Activated CD8-positive, alpha-beta memory T cell treated with anti-CD3 and anti-CD28 coated beads for 48 hours (primary cell): ENCODE results near the gene ADGRE3.

ENCODE experiments used
- DNase-seq, 3 experiments: peaks; one replicate each; pipeline ENCODE4 v3.0.0-alpha.2; 2020; ENCODE audit warnings: low read depth in 2 of 3, low spot score in 2 of 3

The ADGRE3 gene, protein sequence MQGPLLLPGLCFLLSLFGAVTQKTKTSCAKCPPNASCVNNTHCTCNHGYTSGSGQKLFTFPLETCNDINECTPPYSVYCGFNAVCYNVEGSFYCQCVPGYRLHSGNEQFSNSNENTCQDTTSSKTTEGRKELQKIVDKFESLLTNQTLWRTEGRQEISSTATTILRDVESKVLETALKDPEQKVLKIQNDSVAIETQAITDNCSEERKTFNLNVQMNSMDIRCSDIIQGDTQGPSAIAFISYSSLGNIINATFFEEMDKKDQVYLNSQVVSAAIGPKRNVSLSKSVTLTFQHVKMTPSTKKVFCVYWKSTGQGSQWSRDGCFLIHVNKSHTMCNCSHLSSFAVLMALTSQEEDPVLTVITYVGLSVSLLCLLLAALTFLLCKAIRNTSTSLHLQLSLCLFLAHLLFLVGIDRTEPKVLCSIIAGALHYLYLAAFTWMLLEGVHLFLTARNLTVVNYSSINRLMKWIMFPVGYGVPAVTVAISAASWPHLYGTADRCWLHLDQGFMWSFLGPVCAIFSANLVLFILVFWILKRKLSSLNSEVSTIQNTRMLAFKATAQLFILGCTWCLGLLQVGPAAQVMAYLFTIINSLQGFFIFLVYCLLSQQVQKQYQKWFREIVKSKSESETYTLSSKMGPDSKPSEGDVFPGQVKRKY

DNA sequence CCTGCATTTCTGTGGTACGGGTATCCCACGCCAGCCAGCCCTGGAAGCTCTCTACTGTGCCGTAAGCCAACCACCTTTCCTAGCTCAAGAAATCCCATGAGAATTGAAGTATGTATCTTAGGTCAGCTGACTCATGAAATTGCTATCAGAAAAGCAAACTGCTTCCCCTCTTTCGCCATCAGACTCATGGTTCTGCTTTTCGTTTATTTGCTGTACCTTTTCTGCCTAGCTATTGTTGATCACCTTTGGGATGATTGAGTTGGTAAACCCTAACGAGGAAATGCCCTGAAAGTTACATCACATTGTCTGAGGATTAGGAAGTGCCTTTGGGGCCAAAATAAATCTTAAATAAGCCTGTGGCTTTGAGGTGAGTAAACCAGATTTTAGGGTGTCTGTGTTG lies at the start of gene ADGRE3:
Gene ADGRE3, minus strand, starts transcription at position 81 of the 400 bp plus-strand sequence. Its CDS starts 74 bp downstream, at position 7.
- DNase-seq, result no peak

- DNase-seq, result no peak
Observed at GRCh38 chr19:14722127-14722526, 47.5 kb upstream of the ADGRE3 start.

GRCh38 chr19:14719162-14719561 lies 44.5 kb upstream of the ADGRE3 start:
- DNase-seq, result no peak

DNA sequence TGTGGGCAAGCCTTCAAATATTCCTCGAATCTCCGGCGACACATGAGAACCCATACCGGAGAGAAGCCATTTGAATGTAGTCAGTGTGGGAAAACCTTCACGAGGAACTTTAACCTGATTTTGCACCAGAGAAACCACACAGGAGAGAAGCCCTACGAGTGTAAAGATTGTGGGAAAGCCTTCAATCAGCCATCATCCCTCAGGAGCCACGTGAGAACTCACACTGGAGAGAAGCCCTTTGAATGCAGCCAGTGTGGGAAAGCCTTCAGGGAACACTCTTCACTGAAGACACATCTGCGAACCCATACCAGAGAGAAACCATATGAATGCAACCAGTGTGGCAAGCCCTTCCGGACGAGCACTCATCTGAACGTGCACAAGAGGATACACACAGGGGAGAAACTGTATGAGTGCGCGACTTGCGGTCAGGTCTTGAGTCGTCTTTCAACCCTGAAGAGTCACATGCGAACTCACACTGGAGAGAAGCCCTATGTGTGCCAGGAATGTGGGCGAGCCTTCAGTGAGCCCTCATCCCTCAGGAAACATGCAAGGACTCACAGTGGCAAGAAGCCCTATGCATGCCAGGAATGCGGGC lies 44.0 kb upstream of the ADGRE3 start:
- no peak for DNase-seq

GRCh38 chr19:14715841-14716240 lies 41.2 kb upstream of the ADGRE3 start:
- no peak for DNase-seq

DNA sequence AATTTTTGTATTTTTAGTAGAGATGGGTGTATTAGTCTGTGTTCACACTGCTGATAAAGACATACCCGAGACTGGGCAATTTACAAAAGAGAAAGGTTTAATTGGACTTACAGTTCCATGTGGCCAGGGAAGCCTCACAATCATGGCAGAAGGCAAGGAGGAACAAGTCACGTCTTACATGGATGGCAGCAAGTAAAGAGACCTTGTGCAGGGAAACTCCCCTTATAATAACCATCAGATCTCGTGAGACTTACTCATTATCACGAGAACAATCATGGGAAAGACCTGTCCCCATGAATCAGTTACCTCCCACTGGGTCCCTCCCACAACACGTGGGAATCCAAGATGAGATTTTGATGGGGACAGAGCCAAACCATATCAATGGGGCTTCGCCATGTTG lies 29.8 kb upstream of the ADGRE3 start:
- no peak for DNase-seq

DNA sequence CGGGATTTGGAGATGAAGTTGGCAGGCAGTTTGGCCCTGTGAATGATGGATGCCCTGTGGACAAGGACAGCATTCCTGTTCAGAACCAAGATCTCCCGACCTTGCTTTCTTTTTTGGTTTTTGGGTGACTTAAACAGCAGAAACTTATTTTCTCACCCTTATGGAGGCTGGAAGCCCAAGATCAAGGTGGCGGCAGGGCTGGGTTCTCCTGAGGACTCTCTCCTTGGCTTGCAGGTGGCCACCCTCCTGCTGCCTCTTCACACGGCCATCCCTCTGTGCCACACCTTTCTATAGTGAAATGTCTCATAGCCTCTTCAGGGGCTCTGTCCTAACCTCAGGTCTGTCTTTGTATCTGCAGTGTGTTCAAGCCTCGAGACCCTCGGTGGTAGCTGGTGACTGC lies 29.2 kb upstream of the ADGRE3 start:
- DNase-seq, result no peak

DNA sequence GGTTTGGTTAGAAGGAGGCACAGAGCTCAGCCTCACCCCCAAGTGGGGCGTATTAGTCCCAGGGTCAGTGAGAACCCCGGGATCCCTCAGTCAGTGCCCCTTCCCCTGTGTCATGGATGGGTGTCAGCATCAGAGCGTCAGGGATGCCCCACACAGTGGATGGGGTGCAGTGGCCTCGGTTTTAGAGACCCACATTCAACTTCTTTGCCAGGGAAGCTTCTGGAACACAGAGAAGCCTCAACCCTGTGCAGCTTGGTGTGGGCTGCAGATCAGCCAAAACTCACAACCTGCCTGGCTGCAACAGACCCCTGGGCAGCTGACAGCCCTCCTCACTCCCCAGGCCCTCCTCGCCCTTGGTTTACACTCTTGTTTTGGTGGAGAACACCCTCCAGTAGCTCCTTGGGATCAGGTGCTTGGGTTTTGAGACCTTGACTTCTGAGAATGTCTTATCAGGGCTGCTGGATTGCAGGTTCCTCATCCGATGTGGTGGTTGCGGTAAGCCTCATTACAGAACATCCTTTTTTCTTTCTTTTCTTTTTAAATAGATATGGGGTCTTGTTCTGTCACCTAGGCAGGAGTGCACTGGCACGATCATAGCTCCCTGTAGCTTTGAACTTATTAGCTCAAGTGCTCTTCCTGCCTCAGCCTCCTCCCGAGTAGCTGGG lies 26.2 kb upstream of the ADGRE3 start:
- no peak for DNase-seq

DNA sequence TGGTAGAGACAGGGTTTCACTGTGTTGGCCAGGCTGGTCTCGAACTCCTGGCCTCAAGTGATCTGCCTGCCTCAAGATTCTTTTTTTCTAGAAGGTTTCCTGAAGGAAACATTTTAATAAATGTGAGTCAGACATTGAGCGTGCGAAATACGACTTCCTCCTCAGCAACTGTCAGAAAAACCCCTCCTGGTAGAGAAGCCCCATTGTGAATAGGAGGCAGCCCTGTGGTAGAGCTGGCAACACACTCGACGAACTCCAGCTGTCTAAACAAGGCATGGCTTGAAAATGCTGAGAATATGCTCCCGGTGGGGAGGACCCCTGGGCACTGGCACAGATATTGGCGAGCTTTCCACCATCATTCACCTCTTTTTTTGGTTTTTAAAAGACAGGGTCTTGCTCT lies 25.0 kb upstream of the ADGRE3 start:
- no peak for DNase-seq

DNA sequence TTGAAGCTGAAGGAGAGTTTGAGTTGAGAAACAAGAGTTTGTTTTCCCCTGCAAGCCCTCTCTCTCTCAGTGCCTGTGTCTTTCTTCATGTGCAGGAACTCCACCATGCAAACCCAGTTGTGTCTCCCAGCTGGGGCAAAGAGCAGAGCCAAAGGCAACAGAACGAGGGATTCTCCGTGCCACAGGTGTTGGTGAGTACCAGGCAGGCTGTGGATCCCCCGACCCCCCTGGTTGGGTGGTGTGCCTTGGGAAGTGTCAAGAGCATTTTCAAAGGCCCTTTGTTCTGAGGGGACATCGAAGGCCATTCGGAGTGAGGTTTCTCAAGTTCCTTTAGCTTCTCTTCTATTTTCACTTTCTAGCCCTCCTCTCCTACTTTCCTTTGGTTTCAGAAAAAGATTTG lies 20.8 kb upstream of the ADGRE3 start:
- no peak for DNase-seq

DNA sequence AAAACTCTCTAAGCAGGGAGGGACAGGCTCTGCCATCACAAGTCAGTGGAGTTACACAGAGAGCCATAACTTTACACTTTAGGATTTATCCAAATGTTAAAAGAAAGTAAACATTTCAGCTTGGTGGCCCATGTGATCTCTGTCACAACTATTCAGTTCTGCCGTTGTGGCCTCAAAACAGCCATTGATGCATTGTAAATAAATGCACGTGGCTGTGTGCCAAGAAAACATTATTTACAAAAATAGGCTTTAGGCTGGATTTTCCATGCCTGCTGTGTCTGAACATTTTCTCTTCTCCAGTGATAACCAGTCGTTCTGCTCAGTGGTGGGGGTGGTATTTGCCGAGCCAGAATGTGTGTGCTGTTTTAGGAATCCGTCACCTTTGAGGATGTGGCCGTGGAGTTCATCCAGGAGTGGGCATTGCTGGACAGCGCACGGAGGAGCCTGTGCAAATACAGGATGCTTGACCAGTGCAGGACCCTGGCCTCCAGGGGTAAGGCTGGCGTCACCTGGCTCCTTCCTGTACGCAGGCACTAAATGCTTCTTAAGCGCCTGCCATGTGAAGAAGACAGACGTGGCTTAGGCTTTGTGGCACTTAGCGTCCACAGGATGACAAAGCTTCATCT lies 20.1 kb upstream of the ADGRE3 start:
- no peak for DNase-seq

GRCh38 chr19:14689598-14690503 lies 15.2 kb upstream of the ADGRE3 start, which contains the start of gene ZNF333:
ZNF333 (plus strand) TSS chr19:14690048; CDS start chr19:14693492, 3,444 bp downstream.
- peak; percentile 93 to 99 (median 99) for DNase-seq

GRCh38 chr19:14686411-14686810 lies 11.8 kb upstream of the ADGRE3 start:
- DNase-seq, result no peak

DNA sequence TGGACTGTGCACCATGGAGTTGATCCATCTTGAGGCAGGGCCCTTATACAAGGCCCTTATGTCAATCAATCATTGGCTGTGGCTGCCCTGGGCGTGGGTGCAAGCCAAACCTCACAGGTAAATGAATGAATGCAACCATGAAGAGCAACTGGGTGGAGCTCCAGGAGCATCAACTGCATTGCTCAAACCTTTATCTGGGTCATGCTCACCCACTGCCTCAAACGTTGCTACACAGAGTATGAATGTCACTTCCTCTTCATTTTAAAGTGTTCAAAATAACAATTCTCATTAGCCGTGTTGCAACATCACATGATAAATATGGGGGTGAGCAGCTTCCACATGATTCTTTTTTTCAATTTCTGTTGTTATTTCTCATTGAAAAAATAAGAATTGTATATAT lies 8.8 kb upstream of the ADGRE3 start:
- DNase-seq, result no peak

DNA sequence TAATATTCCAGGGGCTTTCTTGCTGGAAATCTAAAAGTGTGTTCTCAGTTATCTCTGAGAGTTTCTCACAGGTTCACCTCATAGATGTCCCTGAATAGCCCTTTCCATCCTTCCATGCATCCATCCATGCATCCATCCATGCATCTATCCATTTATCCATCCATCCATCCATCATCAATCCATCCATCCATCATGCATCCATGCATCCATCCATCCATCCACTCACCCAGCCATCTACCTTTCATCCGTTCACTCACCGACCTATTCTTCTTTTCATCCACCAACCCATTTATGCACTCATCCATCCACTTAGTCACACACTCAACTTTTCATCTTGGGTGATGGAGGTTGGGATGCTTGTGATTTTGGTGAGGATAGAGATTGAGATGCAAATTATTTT lies 7.4 kb upstream of the ADGRE3 start:
- DNase-seq, result no peak

DNA sequence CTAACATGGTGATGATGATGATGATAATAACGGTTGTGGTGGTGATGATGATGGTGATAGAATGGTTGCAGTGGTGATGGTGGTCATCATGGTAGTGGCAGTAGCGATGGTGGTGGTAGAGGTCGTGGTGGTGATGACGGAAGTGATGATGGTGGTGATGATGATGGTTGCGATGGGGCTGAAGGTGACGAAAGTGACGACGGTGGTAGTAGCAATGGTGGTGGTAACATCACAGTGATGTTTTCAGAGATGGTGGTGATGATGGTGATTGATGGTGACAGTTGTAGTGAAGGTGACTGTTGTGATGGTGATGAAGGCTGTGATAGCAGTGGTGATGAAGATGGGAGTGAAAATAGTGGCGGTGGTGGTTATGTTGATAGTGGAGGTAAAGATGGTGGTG lies 3.6 kb upstream of the ADGRE3 start:
- DNase-seq, result no peak

DNA sequence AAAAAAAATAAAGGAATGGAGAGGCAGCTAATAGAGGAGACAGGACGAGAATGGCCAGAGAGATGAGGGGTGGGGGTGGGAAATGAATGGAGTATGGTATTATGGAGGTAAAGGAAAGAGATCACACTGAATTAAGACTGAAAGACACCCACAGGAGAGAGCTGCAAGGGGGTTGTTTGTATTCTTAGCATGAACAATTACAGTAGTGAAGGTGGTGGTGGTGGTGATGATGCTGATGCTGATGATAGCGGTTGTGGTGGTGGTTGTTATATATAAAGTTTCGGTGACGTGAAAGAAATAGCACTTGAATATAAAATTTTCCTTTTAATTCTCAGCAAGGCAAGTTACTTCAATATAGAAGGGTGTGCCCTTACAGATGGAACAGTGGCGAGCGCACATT lies 2.8 kb upstream of the ADGRE3 start:
- no peak for DNase-seq

- no peak for DNase-seq
Observed at GRCh38 chr19:14676762-14677161, 2.1 kb upstream of the ADGRE3 start.

DNA sequence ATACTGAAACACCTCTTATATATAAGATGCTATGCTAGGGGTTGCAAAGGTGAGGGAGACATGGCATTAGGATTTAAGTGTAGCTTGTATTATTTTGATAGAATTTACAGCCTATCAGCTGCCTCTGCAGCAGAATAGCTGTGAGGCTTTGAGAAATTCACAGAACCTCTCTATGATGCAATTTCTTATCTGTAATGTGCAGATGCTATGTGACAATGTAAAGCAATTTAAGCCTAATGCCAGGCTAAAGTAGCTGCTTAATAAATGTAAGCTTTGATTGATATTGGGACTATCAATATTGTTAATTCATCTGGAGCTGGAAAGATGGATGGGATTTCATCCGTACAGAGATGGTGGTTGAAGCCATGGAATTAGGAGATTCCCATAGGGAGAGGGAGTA lies 1.6 kb downstream of the ADGRE3 start:
- DNase-seq, result no peak

DNA sequence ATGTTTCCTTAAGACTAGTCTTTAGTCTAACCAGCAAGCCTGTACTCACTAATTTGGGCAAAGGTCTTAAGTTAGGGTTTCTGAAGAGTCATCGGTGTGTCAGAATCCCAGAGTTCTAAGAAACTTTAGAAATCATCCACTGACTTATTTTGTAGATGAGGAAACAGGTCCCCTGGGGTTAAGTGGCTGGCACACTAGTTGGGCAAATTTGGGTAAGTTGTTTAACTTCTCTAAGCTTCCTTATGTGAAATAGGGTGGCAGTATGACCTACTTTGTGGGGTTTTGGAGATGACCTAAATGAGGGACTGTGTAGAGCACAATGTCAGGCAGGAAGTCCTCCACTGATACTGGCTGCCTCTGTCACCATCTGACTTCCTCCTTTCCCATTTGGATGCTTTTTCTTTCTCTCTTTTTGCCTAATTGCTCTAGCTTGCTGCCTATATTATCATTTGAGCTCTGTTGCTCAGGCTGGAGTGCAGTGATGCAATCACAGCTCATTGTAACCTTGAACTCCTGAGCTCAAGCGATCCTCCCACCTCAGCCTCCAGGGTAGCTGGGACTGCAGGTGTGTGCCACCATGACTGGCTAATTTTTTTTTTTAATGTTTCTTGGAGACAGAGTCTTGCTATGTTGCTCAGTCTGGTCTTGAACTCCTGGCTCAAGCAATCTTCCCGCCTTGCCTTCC lies 2.3 kb downstream of the ADGRE3 start:
- DNase-seq, result no peak
